Activated CD8-positive, alpha-beta memory T cell treated with anti-CD3 and anti-CD28 coated beads, Interleukin-2, amount 50 U/mL, for 48 hours (primary cell): ENCODE measurements around the gene ZNF81.
"Not testable (repeated sequence)": the region's sequence is repeated elsewhere in the genome, so short reads cannot be mapped to it uniquely, and the experiment has no call there.

ENCODE experiments used
- DNase-seq: peaks from one replicate; pipeline ENCODE4 v3.0.0-alpha.2; 2020

The ZNF81 gene

DNA sequence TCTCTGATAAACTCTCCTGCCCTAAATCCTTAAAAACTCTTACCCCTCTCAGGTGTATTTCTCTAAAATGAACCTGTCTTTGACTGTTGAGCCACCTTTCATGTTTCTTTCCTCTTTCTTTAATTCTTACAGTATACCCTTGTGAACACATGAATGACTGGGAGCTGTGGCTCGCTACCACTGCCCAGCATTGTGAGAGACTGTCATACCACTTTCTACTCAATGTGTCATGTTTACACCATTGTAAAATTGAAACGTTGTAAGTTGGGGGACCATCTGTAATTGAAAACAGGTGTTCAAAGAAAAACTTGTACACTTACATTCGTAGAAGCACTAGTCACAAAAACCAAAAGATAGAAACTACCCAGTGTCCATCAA, 100.2 kb downstream of the ZNF81 start:
- no peak for DNase-seq

DNA sequence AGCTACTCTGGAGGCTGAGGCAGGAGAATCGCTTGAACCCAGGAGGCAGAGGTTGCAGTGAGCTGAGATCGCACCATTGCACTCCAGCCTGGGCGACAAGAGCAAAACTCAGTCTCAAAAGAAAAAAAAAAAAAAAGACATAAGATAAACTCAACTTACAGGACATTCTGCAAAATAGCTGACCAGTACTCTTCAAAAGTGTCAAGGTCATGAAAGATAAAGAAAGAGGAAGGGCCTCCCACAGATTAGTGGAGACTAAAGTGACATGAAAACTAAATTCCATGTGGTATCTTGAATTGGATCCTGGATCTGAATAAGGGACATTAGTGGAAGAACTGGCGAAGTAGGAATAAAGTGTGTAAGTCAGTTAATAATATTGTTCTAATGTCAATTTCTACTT, 103.7 kb downstream of the ZNF81 start:
- DNase-seq: no peak

DNA sequence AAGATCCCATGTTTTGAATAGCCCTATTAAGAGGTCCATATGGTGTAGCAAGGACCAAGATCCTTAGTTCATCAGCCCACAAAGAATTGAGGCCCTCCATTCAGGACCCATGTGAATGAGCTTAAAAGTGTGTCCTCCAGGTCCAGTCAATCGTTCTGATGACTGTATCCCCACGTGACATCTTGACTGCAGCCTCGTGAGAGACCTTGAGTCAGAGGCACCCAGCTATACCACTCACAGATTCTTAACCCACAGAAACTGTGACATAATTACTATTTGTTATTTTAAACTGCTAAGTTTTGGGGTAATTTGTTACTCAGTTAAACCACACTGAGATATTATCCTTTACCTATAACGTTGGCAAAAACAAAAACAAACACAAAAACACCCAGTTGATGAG, 104.7 kb downstream of the ZNF81 start:
- DNase-seq: no peak

DNA sequence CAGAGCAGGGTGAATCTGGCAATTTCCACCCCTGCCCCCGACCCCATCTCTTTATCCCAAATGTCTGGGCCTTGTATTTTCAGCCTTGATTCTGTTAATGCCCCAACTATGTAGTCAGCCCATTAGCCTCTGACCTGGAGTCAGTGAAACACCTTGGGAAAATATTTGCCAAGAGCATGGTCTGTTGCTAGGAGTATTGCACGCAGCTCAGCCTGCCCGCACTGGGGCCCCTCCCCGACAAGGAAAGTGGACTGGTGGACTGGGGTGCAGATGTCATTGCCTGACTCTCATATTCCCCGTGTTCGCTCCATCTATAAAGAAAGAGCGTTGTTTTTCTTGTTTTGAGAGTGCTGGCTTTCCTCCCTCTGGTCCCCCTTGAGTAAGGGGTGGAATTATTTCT, 118.6 kb downstream of the ZNF81 start:
- not testable (repeated sequence) for DNase-seq

DNA sequence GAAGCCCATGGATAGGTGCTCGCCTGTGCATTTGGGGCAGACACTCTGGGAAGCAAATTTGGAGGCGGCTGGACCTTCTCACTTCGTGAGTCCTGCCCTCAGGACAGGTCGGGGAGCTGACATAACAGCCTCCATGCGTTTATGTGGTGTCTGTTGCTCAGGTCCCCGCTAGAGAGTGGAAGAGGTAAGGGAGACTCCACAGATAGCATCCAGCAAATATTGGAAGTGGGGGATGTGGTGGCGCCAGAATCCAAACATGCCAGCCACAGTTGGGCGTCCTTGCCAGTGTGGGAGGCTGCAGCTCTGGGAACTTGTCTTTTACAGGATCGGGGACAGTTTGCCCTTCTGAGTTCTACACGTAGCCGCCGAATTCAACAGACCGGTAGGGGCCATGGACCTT, 119.3 kb downstream of the ZNF81 start:
- DNase-seq: no peak

DNA sequence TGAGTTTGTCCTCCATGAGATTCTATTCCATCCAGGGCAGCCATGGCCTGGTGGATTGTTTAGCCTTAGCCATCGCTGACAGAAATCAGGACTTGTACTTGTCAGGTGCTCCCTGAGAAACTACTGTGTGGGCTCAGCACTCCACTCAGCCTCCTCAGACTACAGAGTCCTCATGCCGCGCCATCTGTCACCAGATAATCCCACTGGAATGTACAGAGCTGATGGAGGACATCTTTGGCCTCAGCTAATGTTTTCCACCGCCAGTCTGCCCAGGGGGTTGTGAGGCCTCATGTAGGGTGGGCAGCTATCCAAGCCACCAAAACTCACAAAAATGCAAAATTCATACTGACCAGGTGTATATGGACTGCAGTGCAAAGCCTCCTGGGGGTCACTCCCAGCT, 121.5 kb downstream of the ZNF81 start:
- not testable (repeated sequence) for DNase-seq

DNA sequence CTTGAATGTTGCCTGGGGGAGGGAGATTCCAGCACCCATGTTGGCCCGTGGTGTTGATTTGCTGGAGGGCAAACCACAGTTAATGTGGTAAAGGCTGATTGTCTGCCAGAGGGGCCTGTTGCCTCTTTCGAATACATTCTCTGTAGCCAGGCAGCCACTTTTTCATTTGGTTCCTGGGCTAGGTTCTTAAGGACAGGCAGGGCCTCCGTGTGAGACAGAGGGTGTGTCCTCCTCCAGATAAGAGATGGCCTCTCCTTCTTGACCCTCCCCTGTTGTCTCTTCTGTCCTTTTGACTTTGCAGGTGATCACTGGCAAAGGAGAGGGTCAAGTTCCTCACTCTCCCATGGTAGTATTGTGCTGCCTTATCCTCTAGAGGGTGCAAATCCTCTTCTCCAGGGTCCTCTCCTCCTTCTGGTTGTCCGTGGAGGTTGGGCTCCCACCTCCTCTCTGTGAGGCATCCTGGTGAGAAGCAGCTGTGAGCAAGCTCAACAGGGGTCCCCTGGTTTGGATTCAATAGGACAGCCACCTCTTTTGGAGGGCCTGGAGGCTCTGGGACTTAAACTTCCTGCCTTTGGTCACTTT, 122.2 kb downstream of the ZNF81 start:
- DNase-seq: no peak

DNA sequence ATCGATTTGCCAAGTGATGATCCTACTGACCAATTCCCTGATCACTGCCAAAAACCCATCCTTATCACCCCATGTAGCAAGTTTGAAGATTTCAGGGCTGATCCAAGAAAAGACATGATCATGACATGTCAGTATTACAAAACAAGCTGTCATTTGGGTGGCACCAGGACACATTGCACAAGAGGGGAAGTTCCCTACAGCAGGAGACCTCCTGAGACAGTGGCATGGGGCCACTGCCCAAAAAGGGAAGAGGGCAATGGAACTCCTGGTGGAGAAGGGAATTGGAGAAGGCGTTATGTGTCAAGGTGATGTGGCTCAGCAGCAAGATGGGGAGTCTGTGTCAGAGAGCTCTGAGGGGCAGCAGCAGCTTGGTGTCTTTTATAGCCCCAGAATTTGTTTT, 123.7 kb downstream of the ZNF81 start:
- no peak for DNase-seq

DNA sequence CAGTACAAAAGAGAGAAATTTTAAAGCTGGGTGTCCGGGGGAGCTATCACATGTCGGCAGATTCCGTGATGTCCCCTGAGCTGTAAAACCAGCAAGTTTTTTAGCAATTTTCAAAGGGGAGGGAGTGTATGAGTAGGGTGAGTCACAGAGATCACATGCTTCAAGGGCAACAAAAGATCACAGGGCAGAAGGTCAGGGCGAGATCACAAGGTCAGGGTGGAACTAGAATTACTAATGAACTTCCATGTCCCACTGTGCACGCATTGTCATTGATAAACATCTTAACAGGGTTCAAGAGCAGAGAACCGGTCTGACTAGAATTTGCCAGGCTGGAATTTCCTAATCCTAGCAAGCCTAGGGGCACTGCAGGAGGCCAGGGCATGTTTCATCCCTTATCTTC, 125.1 kb downstream of the ZNF81 start:
- not testable (repeated sequence) for DNase-seq

DNA sequence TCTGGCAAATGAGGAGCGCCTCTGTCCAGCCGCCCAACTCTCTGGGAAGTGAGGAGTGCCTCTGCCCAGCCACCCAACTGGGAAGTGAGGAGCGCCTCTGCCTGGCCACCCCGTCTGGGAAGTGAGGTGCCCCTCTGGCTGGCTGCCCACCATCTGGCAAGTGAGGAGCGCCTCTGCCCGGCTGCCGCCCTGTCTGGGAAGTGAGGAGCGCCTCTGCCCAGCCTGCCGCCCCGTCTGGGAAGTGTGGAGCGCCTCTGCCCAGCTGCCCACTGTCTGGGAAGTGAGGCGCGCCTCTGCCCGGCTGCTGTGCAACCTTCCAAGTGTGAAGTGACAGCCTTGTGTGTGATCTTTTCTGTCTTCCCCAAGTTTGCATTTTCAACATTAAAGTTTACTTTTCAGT, 128.8 kb downstream of the ZNF81 start:
- not testable (repeated sequence) for DNase-seq
